Stimulated activated CD8-positive, alpha-beta memory T cell treated with anti-CD3 and anti-CD28 coated beads, Interleukin-2, amount 100 ng/mL, for 48 hours (primary cell): ENCODE data around the gene SLC7A14.

ENCODE experiments used
- DNase-seq, 2 donors: peaks; one replicate each; pipeline ENCODE4 v3.0.0-alpha.2; 2020; ENCODE audit warnings: low read depth in 2 of 2

The SLC7A14 gene

DNA sequence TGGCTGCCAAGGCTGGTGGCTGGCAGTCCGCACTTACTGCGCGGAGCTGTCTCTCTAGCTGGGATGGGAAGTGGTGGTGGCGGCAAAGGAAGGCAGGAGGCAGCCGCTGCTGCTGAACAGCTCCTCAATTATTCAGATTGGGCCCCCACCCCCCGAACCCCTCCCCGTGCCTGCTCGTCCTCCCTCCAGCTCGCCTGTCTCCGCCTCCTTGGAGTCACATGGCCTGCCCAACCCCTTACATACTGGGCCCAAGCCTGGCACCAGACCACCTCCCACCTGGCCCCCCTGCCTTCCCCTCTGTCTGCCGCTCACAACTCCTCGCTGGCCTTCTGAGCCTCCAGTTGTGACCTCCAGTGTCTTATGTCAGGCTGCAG is at the start of gene SLC7A14:
Gene SLC7A14, minus strand, starts transcription at position 139 of the 374 bp plus-strand sequence. CDS start 59,139 bp downstream, outside the sequence.
- no peak for DNase-seq

- no peak for DNase-seq
Measured at GRCh38 chr3:170635385-170635735, 49.5 kb upstream of the SLC7A14 start.

DNA sequence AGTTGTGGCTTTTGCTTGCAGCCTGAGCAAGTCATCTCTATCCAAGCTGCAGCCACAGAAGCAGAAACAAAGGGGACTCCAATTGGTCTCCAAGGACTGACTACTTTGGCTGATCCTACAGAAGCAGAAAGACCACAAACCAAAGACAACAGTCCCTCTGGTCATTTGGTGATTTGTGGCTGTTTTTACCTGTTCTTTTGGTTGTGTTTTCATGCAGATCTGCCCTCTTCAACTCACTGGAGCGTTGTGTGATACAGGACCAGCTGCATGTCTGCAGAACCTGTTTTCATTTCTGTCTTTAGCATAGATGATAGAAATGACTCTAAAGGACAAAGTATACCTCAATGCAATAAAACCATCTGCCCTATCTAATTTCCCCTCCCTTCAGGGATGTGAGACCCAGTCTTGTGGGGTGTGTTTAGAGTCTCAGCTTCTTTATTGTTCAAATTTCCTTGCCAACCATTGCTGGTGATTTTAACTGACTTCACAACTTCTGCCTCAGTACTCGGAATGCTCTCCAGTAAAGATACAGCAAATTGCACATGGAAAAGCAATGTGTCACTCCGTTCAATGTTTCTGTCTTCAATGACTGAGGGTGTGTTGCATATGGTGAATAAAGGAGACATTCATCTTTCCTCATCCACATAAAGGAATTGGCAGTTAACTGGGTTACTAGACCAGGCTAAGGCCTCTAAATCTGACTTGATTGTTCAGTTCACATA is 48.9 kb upstream of the SLC7A14 start:
- DNase-seq, result no peak

DNA sequence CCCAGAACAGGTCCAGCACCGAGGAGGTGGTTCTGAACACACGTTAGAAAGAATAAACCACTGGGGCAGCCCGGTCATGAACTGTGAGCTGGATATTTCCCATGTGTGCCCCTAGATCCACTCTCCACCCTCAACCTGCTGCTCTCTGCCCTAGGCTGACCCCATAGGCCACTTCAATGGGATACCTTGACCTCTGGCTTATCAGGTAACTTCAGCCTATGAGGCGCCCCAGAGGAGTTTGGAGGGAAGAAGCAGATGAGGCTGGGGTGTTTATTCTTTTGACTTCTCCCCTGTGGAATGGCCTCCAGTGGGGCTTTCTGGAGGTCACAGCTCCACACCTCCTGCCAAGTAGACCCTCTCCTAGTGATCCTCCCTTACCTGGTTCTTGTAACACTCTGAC is 47.7 kb upstream of the SLC7A14 start:
- no peak for DNase-seq

DNA sequence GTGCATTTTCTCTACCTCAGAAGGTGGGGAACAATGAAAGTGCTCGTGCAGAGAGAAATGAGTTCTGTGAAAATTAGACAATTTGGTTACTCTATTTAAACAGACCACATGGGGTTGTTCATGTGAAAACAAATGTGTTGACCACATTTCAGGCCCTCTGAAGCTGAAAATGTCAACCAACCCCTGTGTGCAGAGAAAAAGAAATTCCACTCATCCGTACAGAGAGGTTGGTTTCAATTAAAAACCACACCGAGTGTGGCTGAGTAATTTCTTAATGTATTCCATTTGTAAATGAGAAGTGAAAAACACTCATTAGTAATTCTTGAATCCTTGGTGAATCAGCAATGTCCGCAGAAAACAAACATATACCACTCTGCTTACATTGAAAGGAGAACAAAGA is 46.9 kb upstream of the SLC7A14 start:
- no peak for DNase-seq

DNA sequence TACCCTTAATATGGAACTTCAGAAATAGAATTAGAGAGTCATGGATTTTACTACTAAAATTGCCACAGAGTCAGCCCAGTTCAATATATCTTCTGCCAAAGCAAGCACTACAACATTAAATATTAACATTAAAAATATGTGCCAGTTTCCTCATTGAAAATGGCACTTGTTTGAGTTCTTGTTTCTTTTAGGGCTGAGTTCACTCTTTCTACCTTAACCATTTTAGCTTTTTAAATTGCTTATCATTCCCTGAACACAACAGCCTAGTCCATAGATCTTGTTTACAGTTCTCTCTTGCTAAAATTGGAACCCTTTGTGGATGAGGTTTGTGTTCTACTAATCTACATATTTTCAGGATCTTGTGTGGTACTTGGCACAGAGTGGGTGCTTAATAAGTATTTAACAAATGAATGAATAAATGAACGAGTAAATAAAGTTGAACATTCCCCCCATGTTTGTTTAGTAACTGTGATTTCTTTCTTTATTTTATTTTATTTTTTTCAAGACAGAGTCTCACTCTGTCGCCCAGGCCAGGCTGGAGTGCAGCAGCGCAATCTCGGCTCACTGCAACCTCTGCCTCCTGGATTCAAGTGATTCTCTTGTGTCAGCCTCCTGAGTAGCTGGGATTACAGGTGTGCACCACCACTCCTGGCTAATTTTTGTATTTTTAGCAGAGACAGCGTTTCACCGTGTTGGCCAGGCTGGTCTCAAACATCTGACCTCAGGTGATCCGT is 46.0 kb upstream of the SLC7A14 start:
- DNase-seq, result no peak

GRCh38 chr3:170623524-170623923 is 37.6 kb upstream of the SLC7A14 start:
- no peak for DNase-seq

DNA sequence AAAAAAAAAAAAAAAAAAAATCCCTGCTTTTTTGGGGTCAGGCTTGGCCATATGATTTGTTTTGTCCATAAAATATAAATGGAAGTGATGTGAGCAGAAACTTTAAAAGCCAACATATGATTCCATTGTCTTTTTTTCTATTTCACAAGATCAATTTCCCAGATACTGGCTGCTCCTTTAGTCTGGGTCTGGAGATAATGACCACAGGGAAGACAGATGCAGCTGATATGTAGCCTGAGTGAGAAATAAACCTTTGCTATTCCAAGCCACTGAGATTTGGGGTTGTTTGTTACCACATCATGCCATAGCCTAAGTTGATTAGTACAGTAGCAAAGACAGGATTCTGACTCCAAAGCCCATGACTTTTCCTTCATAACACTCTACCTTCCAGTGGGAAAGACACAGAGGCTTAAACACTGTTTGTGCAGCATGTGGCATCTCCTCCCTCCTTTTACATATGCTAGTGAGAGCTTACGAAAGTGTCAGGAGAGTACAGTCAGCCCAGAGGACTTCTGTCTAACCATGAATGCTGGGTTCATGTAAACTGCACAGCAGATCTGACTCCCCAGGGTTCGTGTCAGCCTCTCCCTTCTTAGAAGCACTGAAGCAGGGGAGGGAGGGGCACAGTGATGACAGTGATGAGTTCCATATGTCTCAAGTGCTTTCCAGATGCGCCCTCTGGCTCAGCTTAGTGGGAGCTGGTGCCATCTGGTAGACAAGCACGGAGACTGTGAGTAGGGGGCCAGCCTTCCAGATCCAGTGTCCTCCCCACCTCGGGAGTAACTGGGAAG is 36.7 kb upstream of the SLC7A14 start:
- no peak for DNase-seq

DNA sequence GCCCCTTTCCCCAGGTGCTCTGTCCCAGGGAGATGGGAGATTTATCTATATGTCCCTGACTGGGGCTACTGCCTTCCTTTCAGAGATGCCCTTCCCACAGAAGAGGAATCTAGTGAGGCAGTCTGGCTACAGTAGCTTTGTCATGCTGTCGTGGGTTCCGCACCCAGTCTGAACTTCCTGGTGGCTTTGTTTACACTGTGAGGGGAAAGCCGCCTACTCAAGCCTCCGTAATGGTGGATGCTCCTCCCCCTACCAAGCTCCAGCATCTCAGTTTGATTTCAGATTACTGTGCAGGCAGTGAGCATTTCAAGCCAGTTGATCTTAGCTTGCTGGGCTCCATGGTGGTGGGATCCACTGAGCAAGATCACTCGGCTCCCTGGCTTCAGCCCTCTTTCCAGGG is 35.4 kb upstream of the SLC7A14 start:
- no peak for DNase-seq

GRCh38 chr3:170614214-170614966 is 28.5 kb upstream of the SLC7A14 start:
- no peak for DNase-seq

GRCh38 chr3:170611751-170612150 is 25.9 kb upstream of the SLC7A14 start:
- no peak for DNase-seq

DNA sequence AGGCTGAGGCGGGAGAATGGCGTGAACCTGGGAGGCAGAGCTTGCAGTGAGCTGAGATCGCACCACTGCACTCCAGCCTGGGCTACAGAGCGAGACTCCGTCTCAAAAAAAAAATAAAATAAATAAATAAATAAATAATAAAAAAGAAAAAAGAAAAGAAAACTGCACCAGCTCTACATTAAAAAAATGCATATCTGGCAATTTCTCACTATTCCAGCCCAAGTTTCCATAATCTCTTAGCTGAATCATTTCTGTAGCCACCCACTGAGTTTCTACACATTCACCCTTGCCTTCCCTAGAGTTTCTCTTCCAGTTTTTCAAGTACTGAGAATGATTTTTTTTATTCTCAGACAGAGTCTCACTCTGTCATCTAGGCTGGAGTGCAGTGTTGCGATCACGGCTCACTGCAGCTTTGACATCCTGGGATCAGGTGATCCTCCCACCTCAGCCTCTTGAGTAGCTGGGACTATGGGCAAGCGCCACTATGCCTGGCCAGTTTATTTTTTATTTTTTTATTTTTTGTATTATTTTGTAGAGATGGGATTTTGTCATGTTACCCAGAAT is 24.5 kb upstream of the SLC7A14 start:
- DNase-seq, result no peak

- DNase-seq, result no peak
Measured at GRCh38 chr3:170608475-170608874, 22.6 kb upstream of the SLC7A14 start.

- DNase-seq, result no peak
Measured at GRCh38 chr3:170606675-170607074, 20.8 kb upstream of the SLC7A14 start.

DNA sequence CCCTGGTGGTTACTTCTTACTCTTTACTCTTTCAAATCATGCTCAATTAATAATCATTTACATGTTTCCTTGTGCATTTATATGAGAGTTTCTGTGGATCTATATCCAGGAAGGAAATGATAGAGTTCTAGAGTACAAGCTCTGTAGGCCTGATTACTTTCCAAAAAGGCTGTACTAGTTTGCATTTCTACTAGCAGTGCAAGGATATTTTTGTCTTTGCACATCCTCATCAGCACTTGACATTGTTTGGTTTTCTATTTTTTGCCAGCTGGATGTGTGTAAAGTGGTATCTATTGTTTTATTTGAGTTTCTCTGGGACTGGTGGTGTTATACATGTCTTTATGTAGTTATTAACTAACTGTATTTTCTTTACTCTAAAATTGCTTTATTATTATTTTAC is 19.6 kb upstream of the SLC7A14 start:
- DNase-seq, result no peak

GRCh38 chr3:170603770-170604510 is 18.1 kb upstream of the SLC7A14 start:
- no peak for DNase-seq

- no peak for DNase-seq
Measured at GRCh38 chr3:170602556-170602955, 16.7 kb upstream of the SLC7A14 start.

DNA sequence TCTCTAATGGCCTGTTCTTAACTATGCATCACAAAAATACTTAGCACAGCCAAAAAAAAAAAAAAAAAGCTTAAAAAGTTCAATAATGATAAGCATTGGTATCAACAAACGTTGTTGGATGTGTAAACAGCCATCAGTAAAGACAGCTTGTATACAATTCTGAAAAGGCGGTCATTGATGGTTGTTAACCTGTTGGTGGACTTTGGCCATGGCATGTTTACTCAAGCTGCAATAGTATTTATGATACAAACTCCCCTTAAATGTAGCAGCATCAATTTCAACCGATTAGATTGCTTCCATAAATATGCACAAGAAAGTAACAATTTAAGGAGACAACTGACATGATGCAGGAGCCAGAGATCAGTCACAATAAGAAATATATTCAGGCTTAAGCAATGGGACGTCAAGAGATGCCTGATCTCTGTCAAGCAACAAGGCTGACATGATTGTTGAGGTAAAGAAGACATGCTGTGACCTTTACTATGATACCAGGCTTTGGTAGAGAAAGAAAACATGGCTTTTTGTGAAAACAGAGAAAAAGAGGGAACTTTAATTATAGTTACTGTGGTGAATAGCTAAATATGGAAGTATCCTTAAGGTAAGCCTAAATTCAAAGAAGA is 14.2 kb upstream of the SLC7A14 start:
- DNase-seq, result no peak

- no peak for DNase-seq
Measured at GRCh38 chr3:170599091-170599490, 13.2 kb upstream of the SLC7A14 start.

DNA sequence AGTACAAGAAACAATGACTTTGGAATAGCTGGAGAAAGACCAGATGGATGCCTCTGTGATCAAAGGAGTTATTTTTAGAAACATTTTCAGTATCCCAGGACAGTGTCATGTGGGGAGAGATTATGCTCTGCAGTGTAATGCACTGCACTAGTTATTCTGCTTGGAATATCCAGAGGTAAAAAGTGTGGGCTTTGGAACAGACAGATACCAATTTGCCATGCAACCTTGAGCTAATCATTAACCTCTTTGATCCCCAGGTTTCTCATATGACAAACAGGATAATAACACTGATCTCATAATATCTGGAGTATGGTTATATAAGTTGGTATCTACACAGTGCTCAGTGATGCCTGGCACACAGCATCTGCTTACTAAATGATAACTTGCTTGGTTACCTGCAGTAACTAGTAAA is 12.2 kb upstream of the SLC7A14 start:
- no peak for DNase-seq
